Neural progenitor cell (in vitro differentiated cells): Measurements from ENCODE around the gene S100A12.

ENCODE experiments used
- CTCF ChIP-seq: fragments of 200-600 bp; sonication (generic); IDR thresholded peaks from 2 replicates; pipeline ENCODE4 v1.5.1; 2017; ENCODE audit warnings: antibody characterized with exemption, mild to moderate bottlenecking
- EZH2 ChIP-seq: fragments of 200-600 bp; sonication (generic); IDR thresholded peaks from 2 replicates; pipeline ENCODE4 v1.6.1; 2017; ENCODE audit warnings: antibody characterized with exemption, mild to moderate bottlenecking, moderate library complexity

DNA sequence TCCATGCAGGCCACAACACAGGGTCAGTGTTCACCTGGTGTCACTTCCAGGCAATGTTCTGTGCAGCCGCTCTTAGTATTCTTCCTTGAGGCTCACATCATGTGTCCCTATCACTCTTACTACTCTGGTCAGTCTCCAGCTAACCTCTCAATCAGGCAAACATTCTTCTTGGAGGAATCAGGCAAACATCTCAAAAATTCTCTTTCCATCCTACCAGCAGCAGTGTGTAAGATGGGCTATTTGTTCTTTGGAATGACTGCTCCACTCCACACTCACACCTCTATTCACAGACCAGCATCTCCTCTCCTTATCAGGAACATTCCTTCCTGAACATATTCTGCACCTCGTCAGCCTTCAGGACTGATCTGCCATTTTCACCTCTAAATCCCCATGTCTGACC lies 44.9 kb upstream of the S100A12 start:
- TF ChIP-seq CTCF, result no peak
- TF ChIP-seq EZH2, result no peak
